Spleen (tissue), 7 donors: ENCODE measurements around the gene KCNH5.

ENCODE experiments used
- POLR2A ChIP-seq, 3 donors: fragments of 450-650 bp; IDR thresholded peaks; one replicate each; pipeline ENCODE4 v1.5.1; 2017; ENCODE audit warnings: antibody characterized with exemption in 3 of 3, mild to moderate bottlenecking in 1 of 3
- POLR2AphosphoS5 ChIP-seq, 3 donors: sonication (generic); formaldehyde crosslinking; IDR thresholded peaks; one replicate each; pipeline ENCODE4 v1.5.1; 2017; ENCODE audit warnings: antibody characterized with exemption in 3 of 3
- TF ChIP-seq, protein P1 (sequence below), 11 experiments: fragments of 200-600 bp in 7 of 11; fragments of 450-650 bp in 4 of 11; sonication (generic) in 4 of 11; IDR thresholded peaks in 8 of 11; conservative IDR thresholded peaks in 3 of 11; 1 replicate in 7 of 11; 2 replicates in 4 of 11; pipeline versions ENCODE4 v1.4.0 to v1.8.0; 2016 to 2021; ENCODE audit warnings: antibody characterized with exemption in 11 of 11, inconsistent platforms in 4 of 11, mild to moderate bottlenecking in 1 of 11
- donor health status: DM: no; HTN: no; CAD: no; lungs with moderate emphysema.
- donor health status: DM: no; HTN: no; CAD: no.
- donor health status: DM: no; HTN: no; CAD: no.

DNA sequence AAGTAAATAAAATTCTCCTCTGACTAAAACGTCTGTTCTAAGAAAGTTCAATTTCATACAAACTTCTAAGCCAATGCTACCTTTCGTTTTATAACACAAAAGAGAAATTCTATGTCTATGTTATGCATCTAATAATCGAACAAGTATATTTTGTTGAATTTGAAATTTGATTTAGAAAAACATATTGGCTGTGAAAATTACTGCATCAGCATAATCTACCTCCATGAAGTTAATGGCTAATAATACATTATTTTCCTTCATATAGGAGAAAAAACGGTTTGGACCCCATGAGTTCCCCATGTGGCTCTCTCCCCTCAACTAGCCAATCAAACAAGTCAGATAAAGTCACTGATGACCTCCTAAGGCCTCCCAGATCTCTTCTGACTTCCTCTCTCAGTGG lies 106.5 kb downstream of the KCNH5 start:
- TF ChIP-seq, protein P1, sequence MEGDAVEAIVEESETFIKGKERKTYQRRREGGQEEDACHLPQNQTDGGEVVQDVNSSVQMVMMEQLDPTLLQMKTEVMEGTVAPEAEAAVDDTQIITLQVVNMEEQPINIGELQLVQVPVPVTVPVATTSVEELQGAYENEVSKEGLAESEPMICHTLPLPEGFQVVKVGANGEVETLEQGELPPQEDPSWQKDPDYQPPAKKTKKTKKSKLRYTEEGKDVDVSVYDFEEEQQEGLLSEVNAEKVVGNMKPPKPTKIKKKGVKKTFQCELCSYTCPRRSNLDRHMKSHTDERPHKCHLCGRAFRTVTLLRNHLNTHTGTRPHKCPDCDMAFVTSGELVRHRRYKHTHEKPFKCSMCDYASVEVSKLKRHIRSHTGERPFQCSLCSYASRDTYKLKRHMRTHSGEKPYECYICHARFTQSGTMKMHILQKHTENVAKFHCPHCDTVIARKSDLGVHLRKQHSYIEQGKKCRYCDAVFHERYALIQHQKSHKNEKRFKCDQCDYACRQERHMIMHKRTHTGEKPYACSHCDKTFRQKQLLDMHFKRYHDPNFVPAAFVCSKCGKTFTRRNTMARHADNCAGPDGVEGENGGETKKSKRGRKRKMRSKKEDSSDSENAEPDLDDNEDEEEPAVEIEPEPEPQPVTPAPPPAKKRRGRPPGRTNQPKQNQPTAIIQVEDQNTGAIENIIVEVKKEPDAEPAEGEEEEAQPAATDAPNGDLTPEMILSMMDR (IDR thresholded peaks at IDR 0.05 in 8 of 11, conservative IDR thresholded peaks at IDR 0.05 in 3 of 11) = no peak
- TF ChIP-seq POLR2AphosphoS5 (IDR thresholded peaks at IDR 0.05) (no peak), POLR2A (IDR thresholded peaks at IDR 0.05) (no peak)
